K562 (cell line): ENCODE results near the gene CDKN2D. TPM values are rescaled to one million over a fixed set of nuclear protein-coding genes. Genes with fewer than 3 reads are reported as not detected.

Source experiments
- ASH1L ChIP-seq: fragments of 450-650 bp; IDR thresholded peaks from 2 replicates; pipeline ENCODE4 v1.6.1; 2018; ENCODE audit warnings: borderline replicate concordance, mild to moderate bottlenecking, low read depth; ENCODE audit not compliant: partially characterized antibody
- BDP1 ChIP-seq: IDR thresholded peaks from 3 replicates; pipeline ENCODE4 v1.6.1; 2011; ENCODE audit not compliant: insufficient read length, insufficient read depth
- CREB3 ChIP-seq: fragments of 450-650 bp; conservative IDR thresholded peaks from 2 replicates; pipeline ENCODE4 v1.6.1; 2016; ENCODE audit warnings: missing genetic modification characterization, low read depth, mild to moderate bottlenecking, missing compliant biosample characterization, moderate library complexity
- E2F1 ChIP-seq: sonication (generic); formaldehyde crosslinking; IDR thresholded peaks from 2 replicates; pipeline ENCODE4 v1.8.1; 2023; ENCODE audit warnings: mild to moderate bottlenecking, missing genetic modification reagents, moderate library complexity
- GTF3C2 ChIP-seq: IDR thresholded peaks from 3 replicates; pipeline ENCODE4 v1.6.1; 2011; ENCODE audit warnings: borderline replicate concordance, mild to moderate bottlenecking, moderate library complexity; ENCODE audit not compliant: insufficient read length; ENCODE audit errors: extremely low read depth
- HDAC8 ChIP-seq: fragments of 450-650 bp; IDR thresholded peaks from 2 replicates; pipeline ENCODE4 v1.6.1; 2016; ENCODE audit warnings: mild to moderate bottlenecking, missing genetic modification characterization, moderate library complexity, missing compliant biosample characterization
- L3MBTL2 ChIP-seq: fragments of 450-650 bp; IDR thresholded peaks from 2 replicates; pipeline ENCODE4 v1.6.1; 2016; ENCODE audit warnings: mild to moderate bottlenecking, moderate library complexity
- MLLT1 ChIP-seq, 2 experiments: fragments of 450-650 bp; IDR thresholded peaks; 2 replicates each; pipeline ENCODE4 v1.6.1; 2016
- MYBL2 ChIP-seq, 2 experiments: fragments of 450-650 bp in 1 of 2; sonication (generic) in 1 of 2; formaldehyde crosslinking in 1 of 2; IDR thresholded peaks; 2 replicates each; pipeline versions ENCODE4 v1.6.1 to v1.8.1; 2017 to 2022; ENCODE audit warnings: borderline replicate concordance in 1 of 2, inconsistent platforms in 1 of 2, low read depth in 1 of 2, mild to moderate bottlenecking in 1 of 2, missing genetic modification reagents in 1 of 2, moderate library complexity in 1 of 2
- RFX7 ChIP-seq: fragments of 250-450 bp; sonication (Bioruptor Pico); IDR thresholded peaks from 2 replicates; pipeline ENCODE4 v1.5.1; 2021; ENCODE audit warnings: mild to moderate bottlenecking
- SAFB2 ChIP-seq: fragments of 200-400 bp; formaldehyde crosslinking; IDR thresholded peaks from 2 replicates; pipeline ENCODE4 v1.6.1; 2018; ENCODE audit warnings: borderline replicate concordance, low read length, low read depth, moderate library complexity; ENCODE audit not compliant: severe bottlenecking
- SETDB1 ChIP-seq: IDR thresholded peaks from one replicate; pipeline ENCODE4 v1.6.1; 2012; ENCODE audit warnings: low read length, control low read depth, inconsistent platforms
- SMAD4 ChIP-seq: fragments of 250-450 bp; sonication (Bioruptor Pico); conservative IDR thresholded peaks from 2 replicates; pipeline ENCODE4 v1.8.0; 2021; ENCODE audit warnings: inconsistent platforms, mild to moderate bottlenecking, moderate library complexity
- ZNF766 ChIP-seq: fragments of 200-800 bp; sonication (Bioruptor generic); conservative IDR thresholded peaks from 2 replicates; pipeline ENCODE4 v1.6.1; 2016; ENCODE audit warnings: missing genetic modification characterization, missing compliant biosample characterization
- polyA plus RNA-seq, 8 experiments: library from polyadenylated mRNA; depleted of rRNA in 4 of 8; stranded (reverse) in 5 of 8; unstranded in 3 of 8; fragments of >200 nt; fragmentation: Nextera tagmentation in 2 of 8; fragmentation: Illumina TruSeq in 1 of 8; extraction: Ambion mirVana in 2 of 8; extraction: Trizol in 1 of 8; gene quantifications; 2 replicates each; pipeline versions ENCODE4 v1.2.1 to v1.2.3, GENCODE V29; 2011 to 2014; ENCODE audit warnings: inconsistent platforms in 1 of 8, missing spikeins in 1 of 8
- total RNA-seq, 7 experiments: library from RNA; depleted of rRNA in 6 of 7; stranded (reverse); fragments of >200 nt in 6 of 7; fragmentation: Illumina TruSeq in 2 of 7; extraction: Trizol in 2 of 7; gene quantifications; 2 replicates each; pipeline versions ENCODE4 v1.2.1 to v1.2.3, GENCODE V29; 2011 to 2021; ENCODE audit warnings: low replicate concordance in 1 of 7

The CDKN2D gene
- total and polyA plus RNA-seq, 9 of the 15 experiments (the other 6 are each of a cell fraction or from before 2014, with no cell fraction given): 0.41 to 8.2 (median 3.7) TPM

GRCh38 chr19:10580979-10581631 is 12.3 kb upstream of the CDKN2D start (continued):
- TF ChIP-seq E2F1: peak; percentile 56
- TF ChIP-seq CREB3 (tag): no peak
- TF ChIP-seq GTF3C2: no peak
- no peak for TF ChIP-seq SMAD4 (CRISPR knock-in tag)
- TF ChIP-seq L3MBTL2: peak; percentile 91
- no peak for TF ChIP-seq MYBL2 (IDR thresholded peaks at IDR 0.05; ENCODE audit: low read depth)
- TF ChIP-seq MYBL2 (CRISPR knock-in tag; IDR thresholded peaks at IDR 0.05; ENCODE audit: borderline replicate concordance): no peak
- no peak for TF ChIP-seq SAFB2
- no peak for TF ChIP-seq RFX7 (CRISPR knock-in tag)
- TF ChIP-seq ZNF766: peak; percentile 52; the same call in 1 of the 2 replicates
- TF ChIP-seq HDAC8 (tag): no peak
- 0 out of 4 replicates have a peak, but pooled peaks of 1 of the 2 experiments have one; percentile 34 for TF ChIP-seq MLLT1 (IDR thresholded peaks at IDR 0.05)
- no peak for TF ChIP-seq SETDB1
- TF ChIP-seq BDP1: no peak
- TF ChIP-seq ASH1L: no peak
